Putamen (tissue), 1 donor: ENCODE measurements around the gene NAV3.
A peak's percentile ranks its signal among the peaks of the same experiment; 100 is the strongest.

Experiments
- DNase-seq: peaks from one replicate; pipeline ENCODE4 v3.0.0-alpha.2; 2016; ENCODE audit warnings: low spot score

The NAV3 gene

DNA sequence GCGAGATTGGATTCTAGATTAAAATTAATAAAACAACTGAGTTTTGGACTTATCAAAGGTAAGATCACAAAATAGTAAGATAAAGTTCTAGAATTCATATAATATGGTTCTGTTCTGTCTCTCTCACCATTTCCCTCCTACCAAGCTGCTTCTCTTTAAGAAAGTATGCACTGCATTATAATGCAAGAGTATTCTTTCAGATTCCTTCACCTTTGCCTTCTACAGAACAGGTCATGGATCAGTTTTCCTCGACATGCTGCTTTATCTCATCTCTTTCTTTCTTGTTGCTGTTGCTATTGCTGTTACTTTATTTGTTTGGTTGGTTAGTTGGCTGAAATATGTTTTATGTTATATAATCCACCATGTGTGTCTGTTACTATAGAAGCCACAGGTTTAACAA, 357.0 kb downstream of the NAV3 start:
- no peak for DNase-seq

DNA sequence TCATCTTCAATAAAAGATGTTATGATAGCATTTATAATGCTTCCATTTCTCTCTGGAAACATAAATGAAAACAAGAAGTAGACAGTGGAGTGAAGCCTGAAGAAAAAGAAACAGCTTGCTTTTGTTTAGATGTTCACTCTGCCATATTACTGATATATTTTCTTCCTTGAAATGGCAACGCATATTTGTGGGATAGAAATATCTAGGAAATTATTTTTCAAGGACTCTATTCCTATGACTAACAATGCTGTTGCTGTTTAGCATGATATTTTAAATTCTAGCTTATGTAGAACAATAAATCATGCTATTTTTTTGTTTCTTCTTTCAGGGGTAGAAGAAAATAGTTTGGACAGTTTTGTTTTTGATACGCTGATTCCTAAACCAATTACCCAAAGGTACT, 359.0 kb downstream of the NAV3 start:
- no peak for DNase-seq

DNA sequence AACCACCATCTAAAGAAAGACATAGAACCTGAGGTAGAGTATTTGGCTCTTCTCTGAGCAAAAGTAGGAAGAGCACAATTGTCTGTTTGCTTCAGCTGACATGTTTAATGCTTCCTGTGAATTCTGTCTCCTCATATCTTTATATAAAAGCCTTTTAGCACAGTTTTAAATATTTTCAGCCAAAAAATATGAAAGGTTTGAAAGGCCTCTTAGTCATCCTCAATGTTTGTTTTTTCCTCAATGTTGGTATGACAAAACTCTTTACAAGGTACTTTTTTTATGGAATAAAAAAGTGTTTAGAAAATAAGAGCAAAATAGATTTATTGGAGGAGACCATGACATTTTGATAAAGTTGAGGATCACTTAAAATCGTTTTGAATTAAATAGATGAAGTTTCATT, 360.9 kb downstream of the NAV3 start:
- DNase-seq = no peak

DNA sequence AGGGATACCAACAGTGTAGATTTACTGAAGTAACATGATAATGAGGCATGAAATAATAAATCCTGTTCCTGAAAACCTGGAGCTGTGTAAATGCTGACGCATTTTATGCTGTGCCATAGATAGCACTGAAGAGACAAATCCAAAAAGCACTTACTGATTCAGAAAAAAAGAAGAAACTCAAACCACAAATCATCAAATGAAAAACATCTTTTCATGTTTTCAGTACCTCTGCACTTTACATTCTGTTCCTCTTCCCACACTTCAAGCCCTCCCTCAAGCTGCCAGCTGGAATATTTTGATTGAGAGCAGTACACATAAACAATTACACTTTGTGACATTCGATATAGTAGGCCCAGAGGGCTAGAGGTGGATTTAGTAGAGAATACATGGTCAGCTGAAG, 362.3 kb downstream of the NAV3 start:
- DNase-seq = no peak

DNA sequence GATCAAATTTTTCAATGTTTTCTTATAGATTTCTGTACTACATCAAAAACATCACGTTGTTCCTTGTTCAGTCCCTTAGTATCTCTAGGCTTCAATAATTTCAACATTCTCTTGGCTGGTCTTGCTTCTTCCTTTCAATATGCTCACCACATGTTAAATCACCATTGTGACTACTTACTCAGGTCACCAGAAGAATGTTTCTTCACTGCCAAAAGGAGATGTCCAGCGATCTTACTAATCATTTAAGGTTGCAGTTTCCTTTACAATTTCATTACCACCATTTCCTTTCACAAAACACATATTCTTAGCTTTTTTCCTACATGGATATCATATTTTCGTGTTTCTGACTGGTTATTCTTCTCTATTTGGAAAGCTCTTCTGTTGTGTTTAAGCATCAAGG, 363.8 kb downstream of the NAV3 start:
- no peak for DNase-seq

DNA sequence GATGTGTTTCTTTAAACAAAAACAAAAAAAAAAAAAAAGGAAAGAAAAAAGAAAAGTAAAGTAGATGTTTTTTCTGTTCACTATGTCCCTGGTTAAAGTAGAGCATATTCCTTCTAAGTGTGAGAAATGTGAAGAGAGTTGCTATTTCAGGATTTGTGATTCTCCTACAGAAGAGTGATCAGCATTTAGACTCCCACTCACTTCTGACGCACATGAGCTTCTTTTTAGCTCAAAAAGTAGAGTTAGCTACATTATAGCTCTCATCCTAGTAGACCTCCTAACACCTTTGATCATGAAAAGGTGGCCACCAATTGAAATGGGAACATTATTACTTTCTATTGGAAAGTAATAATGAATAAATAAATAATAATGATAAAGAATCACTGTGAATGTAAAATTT, 368.2 kb downstream of the NAV3 start:
- peak; percentile 65 for DNase-seq

DNA sequence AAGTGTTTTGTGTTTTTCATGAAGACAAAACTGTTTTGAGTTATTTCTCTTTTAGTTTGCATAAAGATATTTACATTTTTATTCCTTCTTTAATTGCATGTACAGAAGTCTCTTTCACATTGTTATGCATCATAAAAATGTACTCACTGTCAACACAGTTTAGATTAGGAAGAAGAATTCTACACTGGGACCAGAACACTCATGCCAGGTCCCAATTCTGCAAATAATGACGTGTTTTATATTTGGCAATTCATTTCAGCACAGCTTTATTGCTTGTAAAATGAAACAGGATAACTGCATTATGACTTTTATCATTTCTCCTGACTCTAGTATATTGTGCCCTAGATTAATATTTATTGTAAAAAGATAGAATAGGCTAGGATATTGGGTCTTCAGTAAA, 369.2 kb downstream of the NAV3 start:
- no peak for DNase-seq

DNA sequence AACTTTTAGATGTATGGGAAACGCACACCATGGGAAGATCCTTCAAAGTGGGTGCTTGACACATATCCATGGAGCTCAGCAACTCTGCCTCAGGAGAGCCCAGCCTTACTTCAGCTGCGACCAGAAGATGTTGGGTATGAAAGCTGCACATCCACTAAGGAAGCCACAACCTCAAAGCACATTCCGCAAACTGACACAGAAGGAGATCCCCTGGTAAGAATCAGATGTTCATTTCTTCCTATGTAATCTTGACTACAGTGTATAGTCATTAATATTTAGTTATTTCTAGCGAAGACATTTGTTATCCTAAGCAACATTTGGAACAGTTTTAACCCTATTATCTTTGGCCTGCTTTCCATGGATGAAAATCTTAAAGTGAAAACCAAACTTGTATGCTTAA, 374.2 kb downstream of the NAV3 start:
- DNase-seq = no peak

DNA sequence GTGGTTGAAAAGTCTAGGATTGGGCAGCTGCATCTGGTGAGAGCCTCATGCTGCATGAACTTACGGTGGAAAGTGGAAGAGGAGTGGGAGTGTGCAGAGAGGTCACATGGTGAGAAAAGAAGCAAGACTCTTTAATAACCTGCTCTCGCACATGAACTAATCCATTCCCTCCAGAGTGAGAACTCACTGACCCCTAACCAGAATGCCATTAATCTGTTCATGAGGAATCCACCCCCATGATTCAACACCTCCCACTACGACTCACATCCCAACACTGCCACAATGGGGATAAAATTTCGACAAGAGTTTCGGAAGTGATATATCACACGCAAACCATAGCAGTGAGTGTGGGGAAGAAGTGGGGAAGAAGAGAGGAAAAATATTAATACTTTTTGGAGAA, 377.4 kb downstream of the NAV3 start:
- DNase-seq = no peak

DNA sequence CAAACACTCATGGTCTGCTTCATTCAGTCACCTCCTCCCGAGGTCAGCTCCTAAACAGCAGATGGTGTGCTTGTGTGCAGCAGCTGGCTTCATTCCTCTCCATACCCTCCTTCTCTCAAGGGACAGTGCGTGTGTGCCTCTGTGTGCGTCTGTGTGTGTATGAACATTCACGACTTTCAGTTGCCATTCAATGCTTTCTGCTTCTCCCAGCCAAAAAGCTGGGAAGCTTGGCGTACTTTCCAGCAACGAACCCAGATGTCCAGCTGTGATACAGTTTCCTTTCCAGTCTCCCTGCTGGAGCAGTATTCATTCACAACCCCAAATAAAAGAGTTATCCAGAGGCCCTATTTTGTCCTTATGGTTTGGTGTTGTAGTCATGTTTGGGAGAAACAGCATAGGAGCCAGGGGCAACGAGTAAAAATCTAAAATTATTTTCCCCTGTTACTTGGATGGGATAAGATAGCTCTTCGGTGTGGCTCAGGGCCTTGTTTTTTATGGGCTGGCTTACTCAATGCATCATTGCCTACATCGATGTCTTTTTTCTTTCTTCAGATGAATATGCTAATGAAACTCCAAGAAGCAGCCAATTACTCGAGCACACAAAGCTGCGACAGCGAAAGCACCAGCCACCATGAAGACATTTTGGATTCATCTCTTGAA, 379.3 kb downstream of the NAV3 start:
- peak; percentile 21 for DNase-seq

DNA sequence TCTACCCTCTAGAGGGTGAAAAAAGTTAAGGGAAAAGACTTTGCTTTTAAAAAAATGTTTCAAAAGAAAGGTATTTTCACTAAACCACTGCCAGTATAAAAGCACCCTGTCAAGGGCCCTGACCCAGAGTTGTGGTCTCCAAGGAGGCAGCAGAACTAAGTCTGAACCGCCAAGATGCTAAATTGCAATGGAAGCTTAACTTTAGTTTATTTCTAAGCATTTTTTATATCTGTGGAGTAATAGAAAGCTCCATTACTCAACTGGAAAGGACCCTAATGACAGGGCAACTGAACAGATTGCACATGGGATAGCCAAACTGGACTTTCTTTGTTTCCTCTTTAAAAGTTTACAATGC, 379.8 kb downstream of the NAV3 start:
- no peak for DNase-seq

DNA sequence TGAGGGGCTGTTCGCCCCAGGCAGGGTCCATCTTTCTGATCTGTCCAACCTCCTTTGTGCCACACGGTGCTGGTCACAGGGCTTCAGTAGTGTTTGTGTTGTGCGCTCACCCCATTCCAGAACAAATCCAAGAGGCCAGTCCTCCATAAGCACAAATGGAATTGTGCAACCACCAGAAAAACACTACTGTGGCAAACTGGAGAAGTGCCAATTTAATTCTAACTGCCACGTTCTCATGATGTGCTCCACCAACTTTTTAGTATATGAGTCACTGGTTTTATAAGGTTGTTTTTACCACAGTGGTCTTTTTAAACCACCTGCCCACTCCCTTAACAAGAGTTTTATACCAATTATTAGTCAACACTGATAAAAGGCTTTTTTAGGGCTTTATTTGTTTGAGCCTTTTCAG, 380.2 kb downstream of the NAV3 start:
- DNase-seq = no peak

DNA sequence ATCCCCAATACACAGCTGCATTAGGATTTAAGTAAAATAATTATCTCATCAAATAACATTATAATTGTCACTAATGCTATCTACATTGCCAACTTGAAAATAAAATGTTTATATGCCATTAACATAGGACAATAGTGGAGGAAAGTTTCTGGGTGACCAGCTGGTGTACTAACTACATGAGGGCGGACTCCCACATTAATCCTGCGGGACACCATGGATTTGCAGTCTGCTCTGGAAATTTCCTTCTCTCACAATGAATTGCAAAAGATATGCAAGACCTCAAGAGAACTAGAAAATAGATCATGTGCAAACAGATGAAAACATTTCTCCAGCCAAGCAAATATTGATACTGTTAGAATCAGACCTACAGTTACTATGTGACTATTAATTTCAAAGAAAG, 390.1 kb downstream of the NAV3 start:
- no peak for DNase-seq

DNA sequence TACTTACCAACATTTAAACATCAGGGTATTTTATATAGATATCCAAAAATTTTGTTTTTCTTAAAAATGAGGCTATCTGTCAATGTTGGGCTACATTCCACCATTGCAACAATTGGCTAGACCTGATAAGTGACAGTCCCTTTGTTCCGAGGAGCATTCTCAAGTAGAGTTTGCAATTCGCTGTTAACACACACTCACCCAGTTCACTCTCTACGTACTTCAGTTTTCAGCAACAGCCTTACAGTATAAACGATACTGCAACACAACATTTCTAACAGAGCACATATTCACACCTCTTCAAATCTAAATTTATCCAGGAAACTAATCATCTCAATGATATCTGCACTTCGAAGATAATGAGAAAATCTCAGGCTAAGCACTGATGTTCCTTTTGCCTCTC, 393.5 kb downstream of the NAV3 start:
- no peak for DNase-seq

DNA sequence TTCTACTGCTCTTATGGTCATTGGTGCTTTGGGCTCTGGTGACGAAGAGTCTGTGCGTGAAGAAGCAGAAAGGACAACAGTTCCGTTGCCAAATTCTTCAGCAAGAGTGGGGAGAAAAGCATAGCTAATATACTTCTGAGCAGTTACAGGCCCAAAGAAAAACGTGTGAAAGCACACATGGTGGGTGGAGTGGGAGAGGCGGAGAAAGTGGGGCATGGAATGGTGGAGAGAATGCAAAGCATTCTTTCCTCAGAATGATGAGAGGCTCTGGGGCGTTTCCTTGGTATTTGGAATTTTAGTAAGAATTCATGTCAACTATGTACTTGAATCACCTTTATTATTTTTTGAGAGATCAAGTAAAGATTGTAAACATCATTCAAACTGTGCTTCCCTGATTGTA, 396.1 kb downstream of the NAV3 start:
- DNase-seq = peak; percentile 22

DNA sequence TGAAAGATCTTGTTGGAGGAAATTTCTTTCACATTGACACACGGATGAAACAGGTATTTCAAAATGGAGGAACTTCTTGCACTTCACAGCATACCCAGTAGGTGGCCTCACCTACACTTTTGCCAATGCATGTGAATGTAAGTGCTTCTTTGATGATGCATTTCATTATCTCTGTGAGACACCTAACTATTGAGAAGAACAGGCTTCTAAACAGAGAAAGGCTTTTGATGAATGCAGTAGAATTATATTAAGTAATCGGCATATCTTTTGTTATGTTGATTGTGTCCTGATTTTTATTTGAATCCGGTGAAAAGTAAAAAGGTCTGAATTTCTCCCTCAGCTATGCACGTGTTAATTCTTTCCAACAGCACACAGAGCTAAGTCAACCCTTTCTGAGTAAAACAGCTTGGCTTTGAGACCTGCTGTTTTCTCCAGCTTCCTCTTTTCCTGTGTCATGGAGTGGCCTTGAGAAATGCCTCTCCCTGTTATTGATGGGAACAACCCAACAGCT, 399.0 kb downstream of the NAV3 start:
- DNase-seq = no peak

DNA sequence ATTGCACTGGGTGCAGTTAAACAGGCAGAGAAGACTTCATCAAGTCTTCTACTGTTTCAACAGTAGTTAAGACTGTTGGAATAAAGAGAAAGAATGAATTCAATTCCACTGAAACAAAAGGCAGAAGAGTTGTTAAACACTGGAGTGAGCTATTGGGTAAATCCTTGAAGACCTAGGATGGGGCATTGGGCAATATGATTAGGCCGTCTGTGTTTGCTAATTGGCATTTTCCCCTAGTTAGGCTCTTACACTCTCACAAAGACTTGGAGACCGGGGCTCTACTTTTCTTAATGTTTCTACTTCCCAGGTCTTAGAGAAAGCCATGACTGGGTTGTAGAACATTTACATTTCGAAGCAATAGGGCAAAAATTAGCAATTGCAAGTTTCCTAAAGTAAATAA, 402.1 kb downstream of the NAV3 start:
- DNase-seq = no peak

DNA sequence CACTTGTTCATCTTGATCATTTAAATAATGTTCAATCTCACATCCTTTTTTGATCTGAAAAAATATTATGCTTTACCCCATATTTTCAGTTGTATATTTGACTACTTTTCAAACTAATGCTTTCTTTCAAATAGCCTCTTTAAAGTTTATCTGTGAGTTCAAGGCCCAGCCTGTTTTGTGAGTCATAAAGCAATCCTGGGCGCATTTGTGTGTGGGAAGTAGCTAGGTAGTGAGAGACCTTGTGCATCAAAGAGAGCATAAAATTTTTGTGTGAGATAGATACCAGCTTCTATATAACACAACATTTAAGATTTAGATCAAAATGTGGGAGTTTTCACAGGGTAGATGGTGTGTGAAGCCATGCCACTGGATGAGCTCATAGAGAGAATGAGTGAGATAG, 405.6 kb downstream of the NAV3 start:
- peak; percentile 12 for DNase-seq

DNA sequence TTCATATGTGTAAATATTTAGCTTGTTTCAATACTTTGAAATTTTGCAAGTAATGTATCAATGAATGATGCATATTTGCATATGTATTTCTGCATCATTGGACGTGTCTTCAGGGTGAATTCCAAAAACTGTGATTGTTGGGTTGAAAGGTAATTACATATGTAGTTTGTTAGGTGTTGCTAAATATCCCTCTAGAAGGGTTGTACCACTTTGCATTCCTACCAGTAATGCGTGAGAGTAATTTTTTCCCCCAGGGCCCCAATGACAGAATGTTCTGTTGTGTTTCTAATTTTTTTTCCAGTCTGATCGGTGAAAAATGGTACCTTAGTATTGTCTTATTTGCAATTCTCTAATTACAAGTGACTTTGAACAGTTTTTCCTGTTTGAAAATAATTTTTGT, 408.9 kb downstream of the NAV3 start:
- no peak for DNase-seq

DNA sequence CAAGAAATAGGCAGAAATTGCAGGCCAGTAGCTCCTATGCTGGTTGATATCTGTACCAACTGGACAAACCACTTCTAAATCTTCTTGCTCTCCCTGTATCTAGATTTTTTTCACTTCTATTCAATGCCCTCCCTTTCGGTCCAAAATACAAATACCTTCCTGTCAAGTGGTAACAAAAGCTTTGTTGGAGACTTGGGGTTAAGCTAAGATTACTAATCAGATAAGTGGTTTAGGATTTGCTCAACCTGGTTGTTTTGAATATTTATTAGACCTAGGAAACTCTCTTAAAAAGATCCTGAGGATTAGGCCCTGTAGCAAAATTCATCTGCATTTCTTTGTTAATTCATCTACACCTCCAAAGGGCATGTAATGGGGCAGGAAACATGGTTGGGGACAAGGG, 410.1 kb downstream of the NAV3 start:
- DNase-seq = no peak

DNA sequence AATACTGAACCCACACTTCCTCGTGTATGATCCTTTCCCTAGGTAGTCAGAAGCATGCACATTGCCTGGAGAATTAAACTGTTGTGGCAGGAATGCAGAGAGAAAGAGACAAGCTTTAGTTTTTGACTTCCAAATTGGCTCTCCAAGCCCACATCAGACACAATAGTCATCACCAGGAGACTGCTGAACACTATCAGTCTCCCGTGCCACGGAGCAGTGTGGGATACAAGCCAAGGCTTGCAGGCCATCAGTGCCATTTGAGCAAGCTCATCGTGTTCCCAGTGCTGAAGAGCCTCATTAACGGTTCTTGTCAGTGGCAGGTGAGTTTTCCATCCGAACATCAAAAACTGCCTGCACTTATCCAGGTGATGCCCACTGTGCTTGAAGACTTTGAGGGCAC, 410.8 kb downstream of the NAV3 start:
- DNase-seq = no peak

DNA sequence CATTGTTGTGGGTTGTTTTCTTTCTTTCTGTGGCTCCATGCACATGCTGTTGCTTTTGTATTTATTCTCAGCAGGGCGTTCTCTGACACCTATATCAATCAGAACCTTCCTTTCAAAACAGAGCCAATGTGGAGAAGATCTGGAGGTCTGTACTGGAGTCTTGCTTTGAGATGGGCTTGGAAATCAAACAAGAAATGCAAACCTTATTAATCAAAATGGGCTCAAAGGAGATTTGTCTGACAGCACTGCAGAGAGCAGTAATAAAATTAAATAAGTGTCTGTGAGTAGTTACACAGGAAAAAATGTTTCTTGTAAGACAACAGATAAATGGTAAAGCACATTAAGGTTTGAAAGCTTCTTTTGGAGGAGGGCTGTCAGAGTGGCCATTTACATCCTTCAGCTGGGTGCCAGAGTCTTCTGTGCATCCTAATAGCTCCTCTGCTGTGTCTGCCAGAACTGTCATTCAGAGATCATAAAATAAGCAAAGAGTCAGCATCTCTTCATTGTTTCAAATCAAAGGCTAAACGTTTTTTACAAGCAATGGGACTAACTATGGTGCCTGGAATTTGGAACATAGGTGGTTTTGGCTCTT, 414.3 kb downstream of the NAV3 start:
- DNase-seq = no peak

DNA sequence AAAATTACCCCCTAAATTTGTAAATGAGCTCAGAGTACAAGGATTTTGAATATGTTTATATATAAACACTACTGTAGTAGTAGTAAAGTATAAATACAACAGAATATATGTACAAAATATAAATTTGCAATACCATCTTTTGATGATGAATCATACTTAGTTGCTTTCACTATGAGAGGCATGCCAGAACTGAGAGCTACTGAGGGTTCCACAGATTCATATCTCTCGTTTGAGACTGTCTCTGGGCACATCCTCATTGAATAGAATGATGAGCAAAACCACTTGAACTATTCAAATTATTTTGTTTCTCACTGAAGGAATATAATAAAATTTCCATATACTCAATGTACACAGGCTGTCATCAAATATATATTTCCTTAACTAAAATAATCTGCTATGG, 417.6 kb downstream of the NAV3 start:
- no peak for DNase-seq

DNA sequence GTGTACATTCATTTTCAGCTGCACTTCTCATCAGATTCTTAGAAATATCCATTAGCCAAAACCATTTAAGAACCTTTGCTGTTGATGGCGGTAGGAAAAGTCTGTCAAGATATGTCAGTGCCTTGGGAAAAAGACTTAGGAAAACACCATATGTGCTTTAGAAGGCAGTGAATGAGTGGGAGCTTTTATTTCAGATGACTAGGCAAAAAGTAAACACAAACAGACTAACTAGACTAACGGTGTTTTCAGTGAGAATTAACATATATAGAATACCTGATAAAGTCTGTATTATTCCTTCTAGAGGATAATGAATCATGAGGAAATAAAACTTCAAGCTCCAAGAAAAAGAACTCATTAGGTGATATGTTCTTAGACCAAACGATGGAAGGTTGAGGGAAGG, 418.9 kb downstream of the NAV3 start:
- DNase-seq = no peak
